GM23338 (cell line): ENCODE results near the gene ELAPOR2. TPM values are rescaled to one million over a fixed set of nuclear protein-coding genes. Genes with fewer than 3 reads are reported as not detected.

Experiments
- ATAC-seq: fragments of 200-7000 bp; cut with Tn5 transposase; 3 replicates; pipeline ENCODE4 v1.9.1; 2020
- DNase-seq: peaks from one replicate; pipeline ENCODE4 v3.0.0-alpha.2; 2015; ENCODE audit warnings: low spot score
- H2AFZ ChIP-seq: fragments of 200-600 bp; sonication (generic); 2 replicates; pipeline ENCODE4 v1.8.0; 2016; ENCODE audit warnings: antibody characterized with exemption, mild to moderate bottlenecking, moderate library complexity
- H3F3A ChIP-seq: fragments of 200-600 bp; sonication (generic); replicated peaks from 2 replicates; pipeline ENCODE4 v1.8.0; 2017; ENCODE audit warnings: antibody characterized with exemption, mixed run types, low read depth
- H3K27ac ChIP-seq: fragments of 200-600 bp; sonication (generic); 2 replicates; pipeline ENCODE4 v1.6.1; 2016; ENCODE audit warnings: low read depth
- H3K27me3 ChIP-seq: fragments of 200-600 bp; sonication (generic); 2 replicates; pipeline ENCODE4 v1.8.0; 2016; ENCODE audit warnings: mild to moderate bottlenecking, mixed run types, moderate library complexity; ENCODE audit not compliant: insufficient read depth
- H3K36me3 ChIP-seq: fragments of 200-600 bp; sonication (generic); 2 replicates; pipeline ENCODE4 v1.8.0; 2016; ENCODE audit warnings: mild to moderate bottlenecking; ENCODE audit not compliant: insufficient read depth
- H3K4me1 ChIP-seq: fragments of 200-600 bp; sonication (generic); 2 replicates; pipeline ENCODE4 v1.8.0; 2016; ENCODE audit warnings: mild to moderate bottlenecking, moderate library complexity; ENCODE audit not compliant: insufficient read depth
- H3K4me2 ChIP-seq: fragments of 200-600 bp; sonication (generic); 2 replicates; pipeline ENCODE4 v1.7.1; 2017; ENCODE audit warnings: mixed run types
- H3K4me3 ChIP-seq: fragments of 200-600 bp; sonication (generic); 2 replicates; pipeline ENCODE4 v1.6.1; 2016; ENCODE audit warnings: mixed run types
- H3K79me2 ChIP-seq: fragments of 200-600 bp; sonication (generic); replicated peaks from 2 replicates; pipeline ENCODE4 v1.8.0; 2017; ENCODE audit warnings: mild to moderate bottlenecking; ENCODE audit not compliant: insufficient read depth
- H3K9me2 ChIP-seq: fragments of 200-600 bp; sonication (generic); 2 replicates; pipeline ENCODE4 v1.8.0; 2017; ENCODE audit not compliant: insufficient read depth
- H4K20me1 ChIP-seq: fragments of 200-600 bp; sonication (generic); replicated peaks from 2 replicates; pipeline ENCODE4 v1.8.0; 2017; ENCODE audit warnings: mild to moderate bottlenecking; ENCODE audit not compliant: insufficient read depth
- H3K27ac Mint-ChIP-seq: 2 replicates; pipeline ENCODE4 v1.8.0; 2020; ENCODE audit warnings: inconsistent platforms, mild to moderate bottlenecking, moderate library complexity, mixed read lengths
- H3K27me3 Mint-ChIP-seq: 3 replicates; pipeline ENCODE4 v1.8.0; 2022; ENCODE audit warnings: low read depth, mild to moderate bottlenecking, moderate library complexity, mixed read lengths, inconsistent platforms; ENCODE audit not compliant: insufficient read depth, poor library complexity
- H3K36me3 Mint-ChIP-seq: 3 replicates; pipeline ENCODE4 v1.8.0; 2021; ENCODE audit warnings: low read depth, mild to moderate bottlenecking, inconsistent platforms, moderate library complexity, mixed read lengths
- H3K4me1 Mint-ChIP-seq: 3 replicates; pipeline ENCODE4 v1.8.0; 2020; ENCODE audit warnings: mild to moderate bottlenecking, inconsistent platforms, mixed read lengths
- H3K4me3 Mint-ChIP-seq: 3 replicates; pipeline ENCODE4 v1.8.0; 2021; ENCODE audit warnings: moderate library complexity, mild to moderate bottlenecking, inconsistent platforms, mixed read lengths
- H3K9me3 Mint-ChIP-seq: 3 replicates; pipeline ENCODE4 v1.8.0; 2020; ENCODE audit warnings: moderate library complexity, mild to moderate bottlenecking, inconsistent platforms, mixed read lengths
- EZH2 ChIP-seq: fragments of 200-600 bp; sonication (generic); IDR thresholded peaks from one replicate; pipeline ENCODE4 v1.8.0; 2017; ENCODE audit warnings: antibody characterized with exemption, mild to moderate bottlenecking, low read depth; ENCODE audit not compliant: unreplicated experiment
- EZH2phosphoT487 ChIP-seq: fragments of 200-600 bp; sonication (generic); IDR thresholded peaks from one replicate; pipeline ENCODE4 v1.8.1; 2018; ENCODE audit warnings: antibody characterized with exemption; ENCODE audit not compliant: unreplicated experiment
- JUNB ChIP-seq: IDR thresholded peaks from one replicate; pipeline ENCODE4 v1.6.1; 2016; ENCODE audit warnings: antibody characterized with exemption; ENCODE audit not compliant: unreplicated experiment
- POLR2AphosphoS5 ChIP-seq: IDR thresholded peaks from 2 replicates; pipeline ENCODE4 v1.6.1; 2016; ENCODE audit warnings: antibody characterized with exemption, low read depth
- STAT1 ChIP-seq: IDR thresholded peaks from one replicate; pipeline ENCODE4 v1.6.1; 2016; ENCODE audit warnings: antibody characterized with exemption; ENCODE audit not compliant: unreplicated experiment
- ZNF331 ChIP-seq: fragments of 250-450 bp; sonication (Bioruptor Pico); IDR thresholded peaks from 2 replicates; pipeline ENCODE4 v1.5.0; 2020; ENCODE audit warnings: low read depth, mild to moderate bottlenecking, moderate library complexity
- polyA plus RNA-seq: library from polyadenylated mRNA; unstranded; fragments of >200 nt; fragmentation: Nextera tagmentation; extraction: Ambion mirVana; gene quantifications from 2 replicates; pipeline ENCODE4 v1.2.1, GENCODE V29; 2016
- total RNA-seq: library from RNA; depleted of rRNA; stranded (reverse); fragments of >200 nt; shearing (Covaris generic); gene quantifications from 2 replicates; pipeline ENCODE4 v1.2.3, GENCODE V29; 2014
- TF ChIP-seq, protein P1 (sequence below), 2 experiments: fragments of 200-600 bp in 1 of 2; sonication (generic) in 1 of 2; conservative IDR thresholded peaks; 2 replicates each; pipeline versions ENCODE4 v1.5.1 to v1.6.1; 2016 to 2017; ENCODE audit warnings: antibody characterized with exemption in 2 of 2, low read depth in 2 of 2, mild to moderate bottlenecking in 2 of 2, moderate library complexity in 1 of 2
- TF ChIP-seq, protein P2 (sequence below): IDR thresholded peaks from one replicate; pipeline ENCODE4 v1.6.1; 2018; ENCODE audit warnings: antibody characterized with exemption; ENCODE audit not compliant: unreplicated experiment
- TF ChIP-seq, protein P3 (sequence below): fragments of 250-450 bp; sonication (Bioruptor Pico); IDR thresholded peaks from 2 replicates; pipeline ENCODE4 v1.5.0; 2020; ENCODE audit warnings: mild to moderate bottlenecking, moderate library complexity
- TF ChIP-seq, protein P4 (sequence below): IDR thresholded peaks from 2 replicates; pipeline ENCODE4 v1.6.1; 2016; ENCODE audit warnings: antibody characterized with exemption

Gene ELAPOR2
- total and polyA plus RNA-seq, 2 experiments from 2014 or later = 12.0 to 42.9 TPM

DNA sequence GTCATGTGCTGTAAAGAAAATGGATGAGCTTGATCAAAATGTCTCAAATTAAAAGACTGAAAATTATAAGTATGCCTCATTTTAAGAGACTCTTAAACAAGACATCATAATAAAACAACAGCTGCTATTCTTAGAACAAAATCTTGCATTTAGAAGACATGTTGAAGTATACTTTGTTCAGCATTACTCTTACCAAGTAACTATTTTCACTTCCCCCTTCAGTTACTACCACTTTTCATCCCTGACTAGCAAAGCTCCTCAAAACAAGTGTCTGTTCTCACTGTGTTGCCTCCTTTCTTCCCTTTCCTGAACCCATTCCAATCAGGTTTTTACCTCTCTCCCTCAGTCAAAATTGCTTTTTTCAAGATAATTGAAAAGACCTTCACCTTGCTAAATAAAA, 31.6 kb downstream of the ELAPOR2 start:
- Histone ChIP-seq H3F3A (no peaks in the 10 kb centered on the region), H3K27me3 (no peaks in the 10 kb centered on the region), H4K20me1 (peaks cover 16% of the 10 kb centered on the region), H3K4me1 (peaks cover 13% of the 10 kb centered on the region; the same call in 1 of the 2 replicates), H3K4me3 (no peak overlapping the region), H3K4me2 (no peak overlapping the region), H3K9me2 (no peaks in the 10 kb centered on the region), H3K27ac (no peak overlapping the region), H3K36me3 (no peaks in the 10 kb centered on the region), H2AFZ (no peak overlapping the region), H3K79me2 (peaks cover 88% of the 10 kb centered on the region)
- H3K36me3 Mint-ChIP-seq = peaks cover 8% of the 10 kb centered on the region; the same call in 1 of the 3 replicates
- no peaks in the 10 kb centered on the region for H3K4me1 Mint-ChIP-seq
- H3K27ac Mint-ChIP-seq = no peak overlapping the region
- ATAC-seq (no peak), DNase-seq (no peak)
- TF ChIP-seq JUNB (no peak), ZNF331 (CRISPR knock-in tag) (no peak), POLR2AphosphoS5 (no peak)
- no peak overlapping the region for H3K4me3 Mint-ChIP-seq
- no peaks in the 10 kb centered on the region for H3K27me3 Mint-ChIP-seq
- H3K9me3 Mint-ChIP-seq = no peaks in the 10 kb centered on the region; the same call in 2 of the 3 replicates

DNA sequence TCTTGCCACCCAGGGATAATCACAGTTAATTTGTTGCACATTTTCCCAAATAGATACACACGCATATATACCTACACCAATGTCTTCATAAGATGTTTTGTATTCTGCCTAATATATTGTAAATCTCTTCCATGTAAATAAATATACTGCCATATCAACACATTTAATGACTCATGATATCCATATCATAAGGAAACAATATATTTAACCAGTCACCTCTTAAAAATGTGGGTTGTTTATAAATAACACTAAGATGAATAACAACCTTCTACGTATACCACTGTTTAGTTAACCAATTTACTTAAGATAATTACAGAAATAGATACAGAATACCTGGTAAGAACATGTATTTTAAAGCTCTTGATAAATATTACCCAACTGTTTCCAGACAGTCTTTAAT, 38.2 kb downstream of the ELAPOR2 start:
- Mint-ChIP-seq H3K9me3 (no peaks in the 10 kb centered on the region), H3K27ac (no peak overlapping the region), H3K36me3 (peaks cover 8% of the 10 kb centered on the region; the same call in 1 of the 3 replicates), H3K4me1 (no peaks in the 10 kb centered on the region), H3K27me3 (no peaks in the 10 kb centered on the region), H3K4me3 (no peak overlapping the region)
- Histone ChIP-seq H3F3A (no peaks in the 10 kb centered on the region), H3K27ac (no peak overlapping the region), H3K27me3 (no peaks in the 10 kb centered on the region), H4K20me1 (peaks cover 5% of the 10 kb centered on the region; the same call in 1 of the 2 replicates), H2AFZ (no peak overlapping the region), H3K79me2 (peaks cover 78% of the 10 kb centered on the region), H3K4me1 (no peaks in the 10 kb centered on the region), H3K4me3 (no peak overlapping the region), H3K4me2 (no peak overlapping the region), H3K9me2 (no peaks in the 10 kb centered on the region), H3K36me3 (no peaks in the 10 kb centered on the region)
- no peak for ATAC-seq
- DNase-seq = no peak
- TF ChIP-seq, protein P1, sequence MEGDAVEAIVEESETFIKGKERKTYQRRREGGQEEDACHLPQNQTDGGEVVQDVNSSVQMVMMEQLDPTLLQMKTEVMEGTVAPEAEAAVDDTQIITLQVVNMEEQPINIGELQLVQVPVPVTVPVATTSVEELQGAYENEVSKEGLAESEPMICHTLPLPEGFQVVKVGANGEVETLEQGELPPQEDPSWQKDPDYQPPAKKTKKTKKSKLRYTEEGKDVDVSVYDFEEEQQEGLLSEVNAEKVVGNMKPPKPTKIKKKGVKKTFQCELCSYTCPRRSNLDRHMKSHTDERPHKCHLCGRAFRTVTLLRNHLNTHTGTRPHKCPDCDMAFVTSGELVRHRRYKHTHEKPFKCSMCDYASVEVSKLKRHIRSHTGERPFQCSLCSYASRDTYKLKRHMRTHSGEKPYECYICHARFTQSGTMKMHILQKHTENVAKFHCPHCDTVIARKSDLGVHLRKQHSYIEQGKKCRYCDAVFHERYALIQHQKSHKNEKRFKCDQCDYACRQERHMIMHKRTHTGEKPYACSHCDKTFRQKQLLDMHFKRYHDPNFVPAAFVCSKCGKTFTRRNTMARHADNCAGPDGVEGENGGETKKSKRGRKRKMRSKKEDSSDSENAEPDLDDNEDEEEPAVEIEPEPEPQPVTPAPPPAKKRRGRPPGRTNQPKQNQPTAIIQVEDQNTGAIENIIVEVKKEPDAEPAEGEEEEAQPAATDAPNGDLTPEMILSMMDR (conservative IDR thresholded peaks at IDR 0.05; ENCODE audit: low read depth in 2 of 2) = no peak
- TF ChIP-seq EZH2 = no peak
- TF ChIP-seq EZH2phosphoT487 = no peak
- TF ChIP-seq, protein P2, sequence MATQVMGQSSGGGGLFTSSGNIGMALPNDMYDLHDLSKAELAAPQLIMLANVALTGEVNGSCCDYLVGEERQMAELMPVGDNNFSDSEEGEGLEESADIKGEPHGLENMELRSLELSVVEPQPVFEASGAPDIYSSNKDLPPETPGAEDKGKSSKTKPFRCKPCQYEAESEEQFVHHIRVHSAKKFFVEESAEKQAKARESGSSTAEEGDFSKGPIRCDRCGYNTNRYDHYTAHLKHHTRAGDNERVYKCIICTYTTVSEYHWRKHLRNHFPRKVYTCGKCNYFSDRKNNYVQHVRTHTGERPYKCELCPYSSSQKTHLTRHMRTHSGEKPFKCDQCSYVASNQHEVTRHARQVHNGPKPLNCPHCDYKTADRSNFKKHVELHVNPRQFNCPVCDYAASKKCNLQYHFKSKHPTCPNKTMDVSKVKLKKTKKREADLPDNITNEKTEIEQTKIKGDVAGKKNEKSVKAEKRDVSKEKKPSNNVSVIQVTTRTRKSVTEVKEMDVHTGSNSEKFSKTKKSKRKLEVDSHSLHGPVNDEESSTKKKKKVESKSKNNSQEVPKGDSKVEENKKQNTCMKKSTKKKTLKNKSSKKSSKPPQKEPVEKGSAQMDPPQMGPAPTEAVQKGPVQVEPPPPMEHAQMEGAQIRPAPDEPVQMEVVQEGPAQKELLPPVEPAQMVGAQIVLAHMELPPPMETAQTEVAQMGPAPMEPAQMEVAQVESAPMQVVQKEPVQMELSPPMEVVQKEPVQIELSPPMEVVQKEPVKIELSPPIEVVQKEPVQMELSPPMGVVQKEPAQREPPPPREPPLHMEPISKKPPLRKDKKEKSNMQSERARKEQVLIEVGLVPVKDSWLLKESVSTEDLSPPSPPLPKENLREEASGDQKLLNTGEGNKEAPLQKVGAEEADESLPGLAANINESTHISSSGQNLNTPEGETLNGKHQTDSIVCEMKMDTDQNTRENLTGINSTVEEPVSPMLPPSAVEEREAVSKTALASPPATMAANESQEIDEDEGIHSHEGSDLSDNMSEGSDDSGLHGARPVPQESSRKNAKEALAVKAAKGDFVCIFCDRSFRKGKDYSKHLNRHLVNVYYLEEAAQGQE = no peak
- no peak for TF ChIP-seq STAT1
- TF ChIP-seq, protein P3, sequence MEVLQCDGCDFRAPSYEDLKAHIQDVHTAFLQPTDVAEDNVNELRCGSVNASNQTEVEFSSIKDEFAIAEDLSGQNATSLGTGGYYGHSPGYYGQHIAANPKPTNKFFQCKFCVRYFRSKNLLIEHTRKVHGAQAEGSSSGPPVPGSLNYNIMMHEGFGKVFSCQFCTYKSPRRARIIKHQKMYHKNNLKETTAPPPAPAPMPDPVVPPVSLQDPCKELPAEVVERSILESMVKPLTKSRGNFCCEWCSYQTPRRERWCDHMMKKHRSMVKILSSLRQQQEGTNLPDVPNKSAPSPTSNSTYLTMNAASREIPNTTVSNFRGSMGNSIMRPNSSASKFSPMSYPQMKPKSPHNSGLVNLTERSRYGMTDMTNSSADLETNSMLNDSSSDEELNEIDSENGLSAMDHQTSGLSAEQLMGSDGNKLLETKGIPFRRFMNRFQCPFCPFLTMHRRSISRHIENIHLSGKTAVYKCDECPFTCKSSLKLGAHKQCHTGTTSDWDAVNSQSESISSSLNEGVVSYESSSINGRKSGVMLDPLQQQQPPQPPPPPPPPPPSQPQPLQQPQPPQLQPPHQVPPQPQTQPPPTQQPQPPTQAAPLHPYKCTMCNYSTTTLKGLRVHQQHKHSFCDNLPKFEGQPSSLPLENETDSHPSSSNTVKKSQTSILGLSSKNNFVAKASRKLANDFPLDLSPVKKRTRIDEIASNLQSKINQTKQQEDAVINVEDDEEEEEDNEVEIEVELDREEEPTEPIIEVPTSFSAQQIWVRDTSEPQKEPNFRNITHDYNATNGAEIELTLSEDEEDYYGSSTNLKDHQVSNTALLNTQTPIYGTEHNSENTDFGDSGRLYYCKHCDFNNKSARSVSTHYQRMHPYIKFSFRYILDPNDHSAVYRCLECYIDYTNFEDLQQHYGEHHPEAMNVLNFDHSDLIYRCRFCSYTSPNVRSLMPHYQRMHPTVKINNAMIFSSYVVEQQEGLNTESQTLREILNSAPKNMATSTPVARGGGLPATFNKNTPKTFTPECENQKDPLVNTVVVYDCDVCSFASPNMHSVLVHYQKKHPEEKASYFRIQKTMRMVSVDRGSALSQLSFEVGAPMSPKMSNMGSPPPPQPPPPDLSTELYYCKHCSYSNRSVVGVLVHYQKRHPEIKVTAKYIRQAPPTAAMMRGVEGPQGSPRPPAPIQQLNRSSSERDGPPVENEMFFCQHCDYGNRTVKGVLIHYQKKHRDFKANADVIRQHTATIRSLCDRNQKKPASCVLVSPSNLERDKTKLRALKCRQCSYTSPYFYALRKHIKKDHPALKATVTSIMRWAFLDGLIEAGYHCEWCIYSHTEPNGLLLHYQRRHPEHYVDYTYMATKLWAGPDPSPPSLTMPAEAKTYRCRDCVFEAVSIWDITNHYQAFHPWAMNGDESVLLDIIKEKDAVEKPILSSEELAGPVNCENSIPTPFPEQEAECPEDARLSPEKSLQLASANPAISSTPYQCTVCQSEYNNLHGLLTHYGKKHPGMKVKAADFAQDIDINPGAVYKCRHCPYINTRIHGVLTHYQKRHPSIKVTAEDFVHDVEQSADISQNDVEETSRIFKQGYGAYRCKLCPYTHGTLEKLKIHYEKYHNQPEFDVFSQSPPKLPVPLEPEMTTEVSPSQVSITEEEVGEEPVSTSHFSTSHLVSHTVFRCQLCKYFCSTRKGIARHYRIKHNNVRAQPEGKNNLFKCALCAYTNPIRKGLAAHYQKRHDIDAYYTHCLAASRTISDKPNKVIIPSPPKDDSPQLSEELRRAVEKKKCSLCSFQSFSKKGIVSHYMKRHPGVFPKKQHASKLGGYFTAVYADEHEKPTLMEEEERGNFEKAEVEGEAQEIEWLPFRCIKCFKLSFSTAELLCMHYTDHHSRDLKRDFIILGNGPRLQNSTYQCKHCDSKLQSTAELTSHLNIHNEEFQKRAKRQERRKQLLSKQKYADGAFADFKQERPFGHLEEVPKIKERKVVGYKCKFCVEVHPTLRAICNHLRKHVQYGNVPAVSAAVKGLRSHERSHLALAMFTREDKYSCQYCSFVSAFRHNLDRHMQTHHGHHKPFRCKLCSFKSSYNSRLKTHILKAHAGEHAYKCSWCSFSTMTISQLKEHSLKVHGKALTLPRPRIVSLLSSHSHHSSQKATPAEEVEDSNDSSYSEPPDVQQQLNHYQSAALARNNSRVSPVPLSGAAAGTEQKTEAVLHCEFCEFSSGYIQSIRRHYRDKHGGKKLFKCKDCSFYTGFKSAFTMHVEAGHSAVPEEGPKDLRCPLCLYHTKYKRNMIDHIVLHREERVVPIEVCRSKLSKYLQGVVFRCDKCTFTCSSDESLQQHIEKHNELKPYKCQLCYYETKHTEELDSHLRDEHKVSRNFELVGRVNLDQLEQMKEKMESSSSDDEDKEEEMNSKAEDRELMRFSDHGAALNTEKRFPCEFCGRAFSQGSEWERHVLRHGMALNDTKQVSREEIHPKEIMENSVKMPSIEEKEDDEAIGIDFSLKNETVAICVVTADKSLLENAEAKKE (CRISPR knock-in tag) = no peak
- TF ChIP-seq, protein P4, sequence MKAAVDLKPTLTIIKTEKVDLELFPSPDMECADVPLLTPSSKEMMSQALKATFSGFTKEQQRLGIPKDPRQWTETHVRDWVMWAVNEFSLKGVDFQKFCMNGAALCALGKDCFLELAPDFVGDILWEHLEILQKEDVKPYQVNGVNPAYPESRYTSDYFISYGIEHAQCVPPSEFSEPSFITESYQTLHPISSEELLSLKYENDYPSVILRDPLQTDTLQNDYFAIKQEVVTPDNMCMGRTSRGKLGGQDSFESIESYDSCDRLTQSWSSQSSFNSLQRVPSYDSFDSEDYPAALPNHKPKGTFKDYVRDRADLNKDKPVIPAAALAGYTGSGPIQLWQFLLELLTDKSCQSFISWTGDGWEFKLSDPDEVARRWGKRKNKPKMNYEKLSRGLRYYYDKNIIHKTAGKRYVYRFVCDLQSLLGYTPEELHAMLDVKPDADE = no peak
